GM12801 (cell line): ENCODE results near the gene SALL2.

Experiments
- TF ChIP-seq, protein P1 (sequence below): IDR thresholded peaks from one replicate; pipeline ENCODE4 v1.5.1; 2011; ENCODE audit warnings: control low read depth; ENCODE audit not compliant: insufficient read length; ENCODE audit errors: extremely low read depth

SALL2 gene

DNA sequence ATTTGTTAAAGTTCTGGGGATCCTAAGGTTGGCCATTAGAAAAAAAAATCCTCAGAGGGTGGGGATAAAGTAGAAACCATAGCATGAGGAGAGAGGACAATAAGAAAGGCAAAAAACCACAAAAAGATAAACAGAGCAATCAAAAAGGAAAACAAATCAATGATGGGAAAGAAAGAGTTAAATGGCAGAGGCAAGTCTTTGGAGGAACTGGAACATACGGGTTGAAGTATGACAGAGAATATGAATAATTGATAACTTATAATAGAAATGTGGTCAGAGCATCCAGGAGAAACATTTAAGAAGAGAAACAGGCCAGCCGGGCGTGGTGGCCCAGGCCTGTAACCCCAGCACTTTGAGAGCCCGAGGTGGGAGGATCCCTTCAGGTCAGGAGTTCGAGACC is 17.8 kb upstream of the SALL2 start:
- TF ChIP-seq, protein P1, sequence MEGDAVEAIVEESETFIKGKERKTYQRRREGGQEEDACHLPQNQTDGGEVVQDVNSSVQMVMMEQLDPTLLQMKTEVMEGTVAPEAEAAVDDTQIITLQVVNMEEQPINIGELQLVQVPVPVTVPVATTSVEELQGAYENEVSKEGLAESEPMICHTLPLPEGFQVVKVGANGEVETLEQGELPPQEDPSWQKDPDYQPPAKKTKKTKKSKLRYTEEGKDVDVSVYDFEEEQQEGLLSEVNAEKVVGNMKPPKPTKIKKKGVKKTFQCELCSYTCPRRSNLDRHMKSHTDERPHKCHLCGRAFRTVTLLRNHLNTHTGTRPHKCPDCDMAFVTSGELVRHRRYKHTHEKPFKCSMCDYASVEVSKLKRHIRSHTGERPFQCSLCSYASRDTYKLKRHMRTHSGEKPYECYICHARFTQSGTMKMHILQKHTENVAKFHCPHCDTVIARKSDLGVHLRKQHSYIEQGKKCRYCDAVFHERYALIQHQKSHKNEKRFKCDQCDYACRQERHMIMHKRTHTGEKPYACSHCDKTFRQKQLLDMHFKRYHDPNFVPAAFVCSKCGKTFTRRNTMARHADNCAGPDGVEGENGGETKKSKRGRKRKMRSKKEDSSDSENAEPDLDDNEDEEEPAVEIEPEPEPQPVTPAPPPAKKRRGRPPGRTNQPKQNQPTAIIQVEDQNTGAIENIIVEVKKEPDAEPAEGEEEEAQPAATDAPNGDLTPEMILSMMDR, result no peak

DNA sequence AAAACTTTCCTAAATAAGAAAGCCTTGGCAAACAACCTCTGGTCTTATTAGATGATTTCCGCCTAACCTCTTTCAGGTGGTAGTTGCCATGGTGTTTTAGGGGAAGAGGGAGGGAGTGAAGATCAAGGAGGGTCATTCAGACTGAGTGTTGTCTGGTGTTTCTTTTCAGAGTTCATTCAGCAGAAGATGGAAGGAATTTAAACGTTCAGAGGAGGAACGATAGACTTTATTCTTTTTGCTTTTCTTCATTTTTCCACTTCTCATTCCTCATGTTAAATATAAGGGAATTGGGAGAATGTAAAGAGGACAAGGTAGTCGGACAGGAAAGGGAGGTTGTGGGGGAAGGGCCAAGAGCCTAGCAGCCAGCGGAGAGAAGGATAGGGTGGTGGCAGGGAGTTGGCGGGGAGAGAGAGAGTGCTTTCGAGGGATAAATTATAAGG is 17.4 kb upstream of the SALL2 start:
- TF ChIP-seq, protein P1, result no peak

DNA sequence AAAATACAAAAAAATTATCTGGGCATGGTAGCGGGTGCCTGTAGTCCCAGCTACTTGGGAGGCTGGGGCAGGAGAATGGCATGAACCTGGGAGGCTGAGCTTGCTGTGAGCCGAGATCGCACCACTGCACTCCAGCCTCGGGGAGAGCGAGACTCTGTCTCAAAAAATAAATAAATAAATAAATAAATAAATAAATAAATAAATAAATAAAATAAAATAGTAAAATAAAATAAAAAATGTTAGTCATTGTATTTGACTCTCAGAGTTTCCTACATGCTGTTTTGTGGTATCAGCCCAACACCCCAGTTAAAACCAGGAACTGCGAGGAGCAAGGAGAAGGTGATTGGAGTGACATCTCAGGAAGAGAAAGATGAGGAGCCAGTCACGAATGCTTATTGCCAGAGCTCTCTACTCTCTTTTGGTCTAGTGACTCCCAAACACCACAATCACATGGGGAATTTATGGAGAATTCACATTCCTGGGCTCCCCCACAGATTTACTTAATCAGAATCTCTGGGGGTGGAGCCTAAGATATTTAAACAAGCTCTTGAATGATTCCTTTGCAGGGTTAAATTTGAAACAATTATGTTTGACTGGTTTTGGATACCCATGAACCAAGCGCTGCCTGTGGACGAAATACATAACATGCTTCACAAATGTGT is 15.4 kb upstream of the SALL2 start:
- TF ChIP-seq, protein P1, result no peak

DNA sequence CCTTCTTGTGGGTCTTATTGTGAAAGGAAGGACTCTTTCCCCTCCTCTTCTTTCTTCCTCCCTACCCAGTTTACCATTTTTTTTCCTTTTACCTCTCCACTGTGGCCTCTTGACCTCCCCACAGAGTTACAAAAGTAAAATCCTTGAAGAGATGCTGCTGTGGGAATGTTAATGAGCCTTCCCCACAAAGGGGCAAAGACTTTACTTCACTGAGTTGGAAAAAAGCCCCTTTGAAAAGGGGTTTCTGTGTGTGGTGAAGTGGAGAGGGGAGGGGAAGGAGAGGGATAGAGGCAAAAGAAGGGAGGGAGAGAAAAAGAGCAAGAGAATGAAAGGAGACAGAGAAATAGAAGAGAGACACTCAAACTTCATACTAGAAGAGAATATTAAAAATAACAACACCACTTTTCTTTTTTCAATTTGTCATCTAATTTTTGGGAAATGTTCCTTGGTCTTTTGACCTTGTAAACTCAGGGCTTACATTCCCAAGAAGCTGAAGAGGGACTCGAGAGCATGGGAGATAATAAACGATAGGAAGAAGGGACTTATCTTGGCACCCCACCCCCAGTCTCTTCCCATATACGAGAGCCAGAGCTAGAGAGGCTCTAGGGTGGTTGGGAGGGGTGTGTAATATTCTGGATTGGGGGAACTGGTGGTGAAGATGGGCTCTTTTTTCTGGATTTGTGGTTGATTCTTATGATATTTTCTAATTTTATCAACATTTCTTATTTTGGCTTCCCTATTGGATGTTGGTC is 13.2 kb upstream of the SALL2 start:
- TF ChIP-seq, protein P1, result no peak

DNA sequence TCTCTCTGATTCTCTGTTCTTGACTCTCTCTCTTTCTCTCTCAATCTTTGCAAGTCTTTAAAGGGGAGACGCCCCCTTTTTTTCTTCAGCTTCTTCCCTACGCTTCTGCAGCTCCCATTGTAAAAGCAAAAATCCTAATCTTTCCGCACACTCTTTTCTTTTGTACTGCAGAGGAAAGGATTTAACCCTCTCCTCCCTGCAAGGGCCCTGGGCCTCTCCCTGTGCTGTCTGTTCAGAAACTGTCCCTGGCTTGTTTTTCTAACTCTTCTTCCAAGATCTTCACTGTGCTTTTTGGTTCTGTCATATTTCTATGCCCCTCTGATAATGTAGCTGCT is 10.9 kb upstream of the SALL2 start:
- TF ChIP-seq, protein P1, result no peak

DNA sequence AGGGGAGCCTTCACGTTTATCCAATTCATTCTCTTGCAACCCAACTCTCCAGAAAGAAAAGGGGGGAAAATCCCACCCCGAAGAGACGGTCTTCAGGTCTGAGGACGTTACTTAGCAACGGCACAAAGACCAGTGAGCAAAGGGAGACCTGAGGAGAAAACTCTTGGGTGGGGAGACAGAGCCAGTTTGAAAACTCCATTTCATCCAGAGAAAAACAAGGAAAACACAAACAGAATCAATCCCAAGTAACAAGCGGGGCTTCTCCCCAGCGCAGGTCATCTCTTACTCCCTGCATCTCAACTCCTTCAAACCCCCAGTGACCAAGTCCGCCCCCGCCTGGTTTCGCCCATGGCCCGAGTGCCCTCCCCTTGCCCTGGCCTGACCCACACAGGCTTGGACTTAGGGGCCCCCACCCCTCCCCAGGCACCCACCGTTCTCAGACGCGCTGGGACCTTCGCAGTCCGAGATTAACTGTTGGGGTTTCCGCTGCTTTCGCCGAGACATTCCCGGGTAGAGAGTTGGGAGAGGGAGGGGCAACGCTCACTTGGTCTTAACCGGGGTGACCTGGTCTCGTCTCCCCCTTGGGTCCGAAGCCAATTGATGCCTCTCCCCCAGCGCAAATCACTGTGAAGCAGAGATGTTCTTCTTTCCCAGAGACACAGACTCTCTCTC is 10.4 kb upstream of the SALL2 start:
- TF ChIP-seq, protein P1, result no peak

DNA sequence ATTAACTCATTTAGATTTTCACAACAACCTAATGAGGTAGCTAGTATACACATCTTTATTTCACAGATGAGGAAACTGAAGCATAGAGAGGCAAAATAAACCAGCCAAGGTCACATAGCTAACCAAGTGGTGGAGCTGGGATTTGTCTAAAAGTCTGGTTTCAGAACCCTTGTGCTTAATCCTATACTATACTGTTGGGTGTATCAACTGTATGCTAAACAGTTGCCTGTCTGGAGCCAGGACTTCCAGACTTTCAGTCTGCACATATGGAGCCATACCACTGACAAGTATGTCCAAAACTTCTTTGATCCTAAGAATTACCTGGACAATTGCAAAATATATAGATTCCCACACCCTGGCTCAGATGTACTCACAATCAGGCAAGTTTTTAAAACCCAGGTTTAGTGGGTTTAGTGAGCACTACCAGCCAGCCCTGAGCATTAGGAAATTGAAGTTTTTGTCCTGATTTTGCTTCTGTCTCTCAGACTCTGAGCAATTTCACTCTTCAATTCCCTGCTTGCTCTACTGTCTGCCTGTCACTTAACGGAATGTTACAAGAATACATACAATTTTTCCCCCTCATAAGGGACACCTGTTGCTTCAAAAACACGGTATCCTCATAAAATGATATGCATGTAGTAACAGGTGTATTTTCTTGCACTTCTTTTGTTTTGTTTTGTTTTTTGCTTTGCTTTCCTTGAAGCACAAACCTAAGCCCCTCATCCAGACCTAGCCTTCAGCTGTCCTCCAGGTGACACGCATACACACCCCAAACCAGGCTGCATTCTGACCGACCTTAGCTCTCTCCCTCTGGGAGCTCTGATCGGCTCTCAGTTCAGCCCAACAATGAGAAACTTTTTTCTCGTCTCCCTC is 9.6 kb upstream of the SALL2 start:
- TF ChIP-seq, protein P1, result no peak
